BLaER1 (cell line): ENCODE measurements around the gene SPRYD4.
A peak's percentile ranks its signal among the peaks of the same experiment; 100 is the strongest.

Source experiments
- H3K27ac ChIP-seq: shearing (Covaris generic); formaldehyde crosslinking; 2 replicates; pipeline ENCODE4 v1.8.1; 2022
- H3K27me3 ChIP-seq: shearing (Covaris generic); formaldehyde crosslinking; 2 replicates; pipeline ENCODE4 v1.8.1; 2022
- H3K36me3 ChIP-seq: shearing (Covaris generic); formaldehyde crosslinking; 2 replicates; pipeline ENCODE4 v1.8.1; 2022
- H3K4me1 ChIP-seq: shearing (Covaris generic); formaldehyde crosslinking; 2 replicates; pipeline ENCODE4 v1.8.1; 2022
- H3K4me2 ChIP-seq: shearing (Covaris generic); formaldehyde crosslinking; 2 replicates; pipeline ENCODE4 v1.8.1; 2022
- H3K4me3 ChIP-seq: shearing (Covaris generic); formaldehyde crosslinking; 2 replicates; pipeline ENCODE4 v1.8.1; 2022
- H3K9ac ChIP-seq: shearing (Covaris generic); formaldehyde crosslinking; 2 replicates; pipeline ENCODE4 v1.8.1; 2022
- H3K9me3 ChIP-seq: shearing (Covaris generic); formaldehyde crosslinking; 2 replicates; pipeline ENCODE4 v1.8.1; 2022
- H4K20me1 ChIP-seq: shearing (Covaris generic); formaldehyde crosslinking; 2 replicates; pipeline ENCODE4 v1.8.1; 2022
- Cebpa-rat ChIP-seq: shearing (Covaris generic); IDR thresholded peaks from 2 replicates; pipeline ENCODE4 v1.8.1; 2022

Gene SPRYD4

GRCh38 chr12:56518570-56518969 is 50.2 kb downstream of the SPRYD4 start:
- H3K4me2 ChIP-seq: no peak overlapping the region
- no peaks in the 10 kb centered on the region for H4K20me1 ChIP-seq
- H3K36me3 ChIP-seq: no peaks in the 10 kb centered on the region
- H3K4me1 ChIP-seq: peaks cover 20% of the 10 kb centered on the region
- H3K4me3 ChIP-seq: no peak overlapping the region
- no peak overlapping the region for H3K27ac ChIP-seq
- no peak for TF ChIP-seq Cebpa-rat
- H3K9ac ChIP-seq: no peak overlapping the region
- H3K9me3 ChIP-seq: no peaks in the 10 kb centered on the region
- H3K27me3 ChIP-seq: no peaks in the 10 kb centered on the region

GRCh38 chr12:56520048-56520447 is 51.7 kb downstream of the SPRYD4 start:
- no peak for TF ChIP-seq Cebpa-rat
- Histone ChIP-seq H3K36me3 (no peaks in the 10 kb centered on the region), H3K27ac (no peak overlapping the region), H3K27me3 (no peaks in the 10 kb centered on the region), H3K9ac (no peak overlapping the region), H3K4me1 (peaks cover 20% of the 10 kb centered on the region), H3K9me3 (no peaks in the 10 kb centered on the region), H4K20me1 (no peaks in the 10 kb centered on the region), H3K4me2 (no peak overlapping the region), H3K4me3 (no peak overlapping the region)

GRCh38 chr12:56520506-56520905 is 52.1 kb downstream of the SPRYD4 start:
- no peak for TF ChIP-seq Cebpa-rat
- H4K20me1 ChIP-seq: no peaks in the 10 kb centered on the region
- no peak overlapping the region for H3K27ac ChIP-seq
- peaks cover 20% of the 10 kb centered on the region for H3K4me1 ChIP-seq
- no peak overlapping the region for H3K9ac ChIP-seq
- H3K4me2 ChIP-seq: no peak overlapping the region
- H3K27me3 ChIP-seq: no peaks in the 10 kb centered on the region
- H3K36me3 ChIP-seq: no peaks in the 10 kb centered on the region
- no peak overlapping the region for H3K4me3 ChIP-seq
- H3K9me3 ChIP-seq: no peaks in the 10 kb centered on the region

- Histone ChIP-seq H4K20me1 (no peaks in the 10 kb centered on the region), H3K9ac (peak overlapping the region; percentile 50; the same call in 1 of the 2 replicates), H3K4me1 (peaks cover 20% of the 10 kb centered on the region), H3K4me2 (peak overlapping the region; percentile 63), H3K36me3 (no peaks in the 10 kb centered on the region), H3K9me3 (no peaks in the 10 kb centered on the region), H3K27ac (peak overlapping the region; percentile 49; the same call in 1 of the 2 replicates), H3K27me3 (no peaks in the 10 kb centered on the region), H3K4me3 (peak overlapping the region; percentile 66)
- no peak for TF ChIP-seq Cebpa-rat
These were observed 52.8 kb downstream of the SPRYD4 start for GRCh38 chr12:56521209-56521589.

- TF ChIP-seq Cebpa-rat: no peak
- Histone ChIP-seq H3K9ac (peak within 1 kb of the TSS; percentile 67; the same call in 1 of the 2 replicates), H3K36me3 (no peaks in the 10 kb centered on the region), H3K27me3 (no peaks in the 10 kb centered on the region), H4K20me1 (no peaks in the 10 kb centered on the region), H3K4me1 (peaks cover 20% of the 10 kb centered on the region), H3K4me2 (peak within 1 kb of the TSS; percentile 63), H3K4me3 (peak within 1 kb of the TSS; percentile 66), H3K27ac (peak within 1 kb of the TSS; percentile 49; the same call in 1 of the 2 replicates), H3K9me3 (no peaks in the 10 kb centered on the region)
These were observed 53.4 kb downstream of the SPRYD4 start, which contains the start of gene RBMS2 for GRCh38 chr12:56521590-56522371. Gene RBMS2 (plus strand): TSS chr12:56521820. CDS start chr12:56522024, 204 bp downstream.

GRCh38 chr12:56522411-56523193 is 54.2 kb downstream of the SPRYD4 start:
- peak overlapping the region; percentile 10; the same call in 1 of the 2 replicates for H3K27ac ChIP-seq
- H4K20me1 ChIP-seq: no peaks in the 10 kb centered on the region
- peak overlapping the region; percentile 63 for H3K4me2 ChIP-seq
- peaks cover 20% of the 10 kb centered on the region for H3K4me1 ChIP-seq
- H3K27me3 ChIP-seq: no peaks in the 10 kb centered on the region
- peak overlapping the region; percentile 67; the same call in 1 of the 2 replicates for H3K9ac ChIP-seq
- H3K9me3 ChIP-seq: no peaks in the 10 kb centered on the region
- H3K36me3 ChIP-seq: no peaks in the 10 kb centered on the region
- TF ChIP-seq Cebpa-rat: no peak
- H3K4me3 ChIP-seq: peak overlapping the region; percentile 66

- Histone ChIP-seq H4K20me1 (no peaks in the 10 kb centered on the region), H3K9ac (no peak overlapping the region), H3K27ac (no peak overlapping the region), H3K27me3 (no peaks in the 10 kb centered on the region), H3K4me1 (no peaks in the 10 kb centered on the region), H3K4me3 (no peak overlapping the region), H3K9me3 (no peaks in the 10 kb centered on the region), H3K36me3 (no peaks in the 10 kb centered on the region), H3K4me2 (no peak overlapping the region)
- no peak for TF ChIP-seq Cebpa-rat
These were observed 60.5 kb downstream of the SPRYD4 start for GRCh38 chr12:56528846-56529245.
